ENCODE data around the gene ENHO.
"Not testable (repeated sequence)": the region's sequence is repeated elsewhere in the genome, so short reads cannot be mapped to it uniquely, and the experiment has no call there.

The ENHO gene

GRCh38 chr9:34490360-34490759 is 32.4 kb downstream of the ENHO start:
- no peak for DNase-seq (ENCODE audit: extremely low spot score, insufficient read length, low read depth)
- FAIRE-seq: no peak

- FAIRE-seq (no peak), DNase-seq (ENCODE audit: extremely low spot score, insufficient read length, low read depth) (no peak)
Observed at GRCh38 chr9:34486572-34486971, 36.2 kb downstream of the ENHO start.

GRCh38 chr9:34485822-34486221 is 37.0 kb downstream of the ENHO start:
- FAIRE-seq (no peak), DNase-seq (ENCODE audit: extremely low spot score, insufficient read length, low read depth) (no peak)

DNA sequence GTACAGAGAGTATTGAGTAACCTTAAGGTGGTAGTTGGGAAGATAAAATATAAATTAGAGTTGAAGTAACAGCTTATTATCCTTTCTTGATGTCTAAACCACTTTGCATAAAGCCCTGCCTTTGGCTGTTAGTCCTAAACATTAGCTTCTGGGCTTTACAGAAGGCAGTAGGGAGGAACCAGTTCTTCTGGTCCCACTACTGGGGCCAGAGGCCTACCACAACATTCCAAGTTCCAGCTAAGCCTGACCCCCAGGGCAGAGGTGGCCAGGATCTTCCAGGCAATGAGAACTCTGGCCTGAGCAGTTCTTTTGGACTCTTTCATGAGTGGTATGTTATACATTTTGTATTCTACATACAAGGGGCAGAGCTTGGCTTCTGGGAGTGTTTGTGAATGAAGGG is 38.1 kb downstream of the ENHO start:
- no peak for DNase-seq (ENCODE audit: extremely low spot score, insufficient read length, low read depth)
- no peak for FAIRE-seq

DNA sequence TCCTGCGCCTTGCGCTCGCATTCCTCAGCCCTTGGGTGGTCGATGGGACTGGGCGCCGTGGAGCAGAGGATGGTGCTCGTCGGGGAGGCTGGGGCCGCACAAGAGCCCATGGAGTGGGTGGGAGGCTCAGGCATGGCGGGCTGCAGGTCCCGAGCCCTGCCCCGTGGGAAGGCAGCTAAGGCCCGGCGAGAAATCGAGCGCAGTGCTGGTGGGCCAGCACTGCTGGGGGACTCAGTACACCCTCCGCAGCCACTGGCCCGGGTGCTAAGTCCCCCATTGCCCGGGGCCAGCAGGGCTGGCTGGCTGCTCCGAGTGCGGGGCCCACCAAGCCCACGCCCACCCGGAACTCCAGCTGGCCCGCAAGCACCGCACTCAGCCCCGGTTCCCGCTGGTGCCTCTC is 40.0 kb downstream of the ENHO start:
- not testable (repeated sequence) for FAIRE-seq; DNase-seq (ENCODE audit: extremely low spot score, insufficient read length, low read depth)

GRCh38 chr9:34481620-34482019 is 41.2 kb downstream of the ENHO start:
- FAIRE-seq; DNase-seq (ENCODE audit: extremely low spot score, insufficient read length, low read depth): not testable (repeated sequence)

DNA sequence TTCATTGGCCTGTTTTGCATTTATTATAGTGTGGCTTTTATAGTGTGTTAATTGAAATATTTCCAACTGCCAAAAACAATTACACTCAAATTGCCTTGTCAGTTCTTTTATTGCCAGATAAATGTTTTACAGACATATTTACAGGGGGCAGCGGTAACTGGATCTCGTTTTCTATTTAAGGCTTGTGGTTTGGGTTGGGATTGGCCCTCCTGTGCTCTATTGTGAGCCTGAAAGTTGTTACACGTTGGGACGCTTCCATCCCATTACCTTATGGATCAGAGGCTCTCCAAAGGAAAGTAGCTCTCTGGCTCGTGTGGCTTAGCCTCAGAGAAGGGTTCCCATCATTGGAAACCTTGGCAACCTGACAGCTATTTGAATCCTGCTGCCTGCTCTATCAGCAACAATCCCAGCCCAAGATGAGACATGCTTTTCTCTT is 43.3 kb downstream of the ENHO start:
- FAIRE-seq (no peak), DNase-seq (ENCODE audit: extremely low spot score, insufficient read length, low read depth) (no peak)

DNA sequence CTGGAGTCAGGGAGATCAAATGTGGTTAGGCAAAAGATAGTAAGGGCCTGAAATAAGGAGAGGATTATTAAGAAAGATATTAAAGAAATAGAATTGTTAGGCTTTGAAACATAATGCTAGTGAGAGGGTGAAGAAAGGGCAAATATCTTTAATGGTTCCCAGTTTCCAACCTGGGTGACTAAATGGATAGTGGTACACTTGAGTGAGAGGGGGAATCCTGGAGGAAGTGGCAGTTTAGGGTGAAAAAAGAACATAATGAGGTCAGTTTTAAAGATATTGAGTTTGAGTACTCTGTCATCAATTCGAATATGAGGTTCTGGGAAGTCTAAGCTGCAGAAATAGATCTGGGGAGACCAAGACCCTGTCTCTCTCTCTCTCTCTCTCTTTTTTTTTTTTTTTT is 45.2 kb downstream of the ENHO start:
- FAIRE-seq (no peak), DNase-seq (ENCODE audit: extremely low spot score, insufficient read length, low read depth) (no peak)

DNA sequence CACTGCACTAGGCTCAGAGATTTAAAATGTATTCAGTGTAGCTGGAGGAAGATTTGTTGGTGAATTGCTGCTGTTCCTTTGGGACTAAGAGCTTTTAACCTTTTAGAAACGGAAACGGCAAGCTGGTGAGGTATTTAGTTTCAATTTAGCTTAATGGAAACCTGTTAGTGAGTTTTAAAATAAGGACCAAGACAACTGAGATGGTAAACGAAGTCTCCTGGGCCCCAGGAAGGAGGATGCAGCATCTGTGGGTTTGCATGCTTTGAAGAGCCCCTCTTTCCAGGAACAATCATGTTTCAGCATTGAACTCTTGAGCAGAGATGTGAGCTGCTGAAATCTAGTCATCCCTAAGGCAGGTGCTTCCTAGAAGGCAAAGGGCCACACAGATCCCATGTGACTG is 47.7 kb downstream of the ENHO start:
- DNase-seq (ENCODE audit: extremely low spot score, insufficient read length, low read depth) (no peak), FAIRE-seq (peak; percentile 21)

Data from GM18507 (cell line).